GM10266 (cell line): ENCODE measurements around the gene ADAMTS12.

Source experiments
- DNase-seq: peaks from one replicate; pipeline ENCODE4 v3.0.0; 2012; ENCODE audit errors: extremely low spot score
- CTCF ChIP-seq: IDR thresholded peaks from 2 replicates; pipeline ENCODE4 v1.5.1; 2012; ENCODE audit warnings: mild to moderate bottlenecking, low read depth; ENCODE audit not compliant: control insufficient read depth, insufficient read depth; ENCODE audit errors: missing control alignments

Gene ADAMTS12

GRCh38 chr5:33827018-33827707 is 64.6 kb downstream of the ADAMTS12 start:
- no peak for DNase-seq
- no peak for TF ChIP-seq CTCF

GRCh38 chr5:33824516-33825195 is 67.1 kb downstream of the ADAMTS12 start:
- TF ChIP-seq CTCF, result no peak
- DNase-seq, result peak; percentile 29

- TF ChIP-seq CTCF, result no peak
Measured at GRCh38 chr5:33817301-33817700, 74.5 kb downstream of the ADAMTS12 start.

GRCh38 chr5:33816791-33817190 is 75.0 kb downstream of the ADAMTS12 start:
- DNase-seq, result no peak
- TF ChIP-seq CTCF, result no peak

More at GRCh38 chr5:33817301-33817700, 74.5 kb downstream of the ADAMTS12 start:
- DNase-seq, result no peak

- TF ChIP-seq CTCF, result no peak
Measured at GRCh38 chr5:33812746-33813145, 79.0 kb downstream of the ADAMTS12 start.

GRCh38 chr5:33810491-33811120 is 81.2 kb downstream of the ADAMTS12 start:
- TF ChIP-seq CTCF, result no peak
- no peak for DNase-seq

More at GRCh38 chr5:33812746-33813145, 79.0 kb downstream of the ADAMTS12 start:
- DNase-seq, result no peak

- no peak for DNase-seq
- no peak for TF ChIP-seq CTCF
Measured at GRCh38 chr5:33809936-33810335, 81.9 kb downstream of the ADAMTS12 start.
